K562 (cell line): ENCODE measurements around the gene CDKN2C. TPM values are rescaled to one million over a fixed set of nuclear protein-coding genes. Genes with fewer than 3 reads are reported as not detected.
A peak's percentile ranks its signal among the peaks of the same experiment; 100 is the strongest.

Source experiments
- AFF1 ChIP-seq, 2 experiments: fragments of 450-650 bp; IDR thresholded peaks; 2 replicates each; pipeline ENCODE4 v1.6.1; 2018; ENCODE audit warnings: mild to moderate bottlenecking in 2 of 2, low read depth in 1 of 2; ENCODE audit not compliant: partially characterized antibody in 2 of 2
- DACH1 ChIP-seq: fragments of 450-650 bp; IDR thresholded peaks from 2 replicates; pipeline ENCODE4 v1.6.1; 2018; ENCODE audit not compliant: partially characterized antibody
- GTF2A2 ChIP-seq: IDR thresholded peaks from 2 replicates; pipeline ENCODE4 v1.6.1; 2016; ENCODE audit warnings: mild to moderate bottlenecking, missing genetic modification characterization, missing compliant biosample characterization
- HNRNPH1 ChIP-seq: fragments of 200-400 bp; formaldehyde crosslinking; optimal IDR thresholded peaks from 2 replicates; pipeline ENCODE3; 2017; ENCODE audit warnings: low read depth, mild to moderate bottlenecking, low read length, moderate library complexity
- KAT7 ChIP-seq: sonication (generic); formaldehyde crosslinking; IDR thresholded peaks from 2 replicates; pipeline ENCODE4 v1.8.0; 2022; ENCODE audit warnings: missing genetic modification reagents, mild to moderate bottlenecking, borderline replicate concordance
- KAT8 ChIP-seq: fragments of 450-650 bp; IDR thresholded peaks from 2 replicates; pipeline ENCODE4 v1.6.1; 2016; ENCODE audit warnings: low read depth, mild to moderate bottlenecking
- SAP30 ChIP-seq: fragments of 200-600 bp; sonication (generic); IDR thresholded peaks from 2 replicates; pipeline ENCODE4 v1.6.1; 2012; ENCODE audit warnings: borderline replicate concordance, low read depth, mild to moderate bottlenecking, moderate library complexity, low read length, control low read depth, inconsistent platforms; ENCODE audit not compliant: insufficient read depth, poor library complexity, severe bottlenecking
- ZBTB34 ChIP-seq: fragments of 250-450 bp; sonication (Bioruptor Pico); IDR thresholded peaks from 2 replicates; pipeline ENCODE4 v1.8.0; 2021; ENCODE audit warnings: mild to moderate bottlenecking, moderate library complexity
- ZBTB7A ChIP-seq: IDR thresholded peaks from 2 replicates; pipeline ENCODE4 v1.6.1; 2011; ENCODE audit warnings: low read depth, mild to moderate bottlenecking, low read length, moderate library complexity, borderline replicate concordance; ENCODE audit not compliant: control insufficient read depth
- ZC3H11A ChIP-seq: IDR thresholded peaks from 2 replicates; pipeline ENCODE4 v1.6.1; 2012; ENCODE audit warnings: low read depth, low read length, improper control_type of control experiment
- ZNF41 ChIP-seq: fragments of 250-450 bp; sonication (Bioruptor Pico); conservative IDR thresholded peaks from 2 replicates; pipeline ENCODE4 v1.4.0; 2020; ENCODE audit warnings: mild to moderate bottlenecking
- ZNF639 ChIP-seq, 2 experiments: fragments of 200-800 bp in 1 of 2; sonication (Bioruptor generic) in 1 of 2; sonication (generic) in 1 of 2; formaldehyde crosslinking in 1 of 2; IDR thresholded peaks in 1 of 2; conservative IDR thresholded peaks in 1 of 2; 2 replicates each; pipeline versions ENCODE4 v1.5.0 to v1.6.1; 2016 to 2020; ENCODE audit warnings: missing compliant biosample characterization in 1 of 2, missing genetic modification characterization in 1 of 2, missing genetic modification reagents in 1 of 2
- ZNF76 ChIP-seq: fragments of 250-450 bp; sonication (Bioruptor Pico); IDR thresholded peaks from 2 replicates; pipeline ENCODE4 v1.4.0; 2020; ENCODE audit warnings: mild to moderate bottlenecking, moderate library complexity, borderline replicate concordance
- ZNF764 ChIP-seq: fragments of 250-450 bp; sonication (Bioruptor Pico); IDR thresholded peaks from 2 replicates; pipeline ENCODE4 v1.4.0; 2020; ENCODE audit warnings: low read depth, mild to moderate bottlenecking, moderate library complexity
- polyA plus RNA-seq, 8 experiments: library from polyadenylated mRNA; depleted of rRNA in 4 of 8; stranded (reverse) in 5 of 8; unstranded in 3 of 8; fragments of >200 nt; fragmentation: Nextera tagmentation in 2 of 8; fragmentation: Illumina TruSeq in 1 of 8; extraction: Ambion mirVana in 2 of 8; extraction: Trizol in 1 of 8; gene quantifications; 2 replicates each; pipeline versions ENCODE4 v1.2.1 to v1.2.3, GENCODE V29; 2011 to 2014; ENCODE audit warnings: inconsistent platforms in 1 of 8, missing spikeins in 1 of 8
- total RNA-seq, 7 experiments: library from RNA; depleted of rRNA in 6 of 7; stranded (reverse); fragments of >200 nt in 6 of 7; fragmentation: Illumina TruSeq in 2 of 7; extraction: Trizol in 2 of 7; gene quantifications; 2 replicates each; pipeline versions ENCODE4 v1.2.1 to v1.2.3, GENCODE V29; 2011 to 2021; ENCODE audit warnings: low replicate concordance in 1 of 7

The CDKN2C gene
- total and polyA plus RNA-seq, 9 of the 15 experiments (the other 6 are each of a cell fraction or from before 2014, with no cell fraction given), result 11.9 to 74.3 (median 45.9) TPM

GRCh38 chr1:50968158-50968820 lies 1.8 kb upstream of the CDKN2C start (continued):
- TF ChIP-seq AFF1 (IDR thresholded peaks at IDR 0.05; ENCODE audit: low read depth in 1 of 2, partially characterized antibody in 2 of 2), result no peak
- TF ChIP-seq DACH1, result no peak
- TF ChIP-seq ZNF41, result no peak
- TF ChIP-seq ZBTB34 (CRISPR knock-in tag), result no peak
- no peak for TF ChIP-seq KAT8
- peak; percentile 51 for TF ChIP-seq SAP30
- TF ChIP-seq ZBTB7A, result no peak; the same call in 1 of the 2 replicates
- no peak; the same call in 1 of the 2 replicates for TF ChIP-seq ZNF764 (CRISPR knock-in tag)
- TF ChIP-seq HNRNPH1, result no peak
- no peak for TF ChIP-seq ZC3H11A
- TF ChIP-seq KAT7, result peak; percentile 99
- TF ChIP-seq GTF2A2, result no peak
- 0 out of 2 replicates have a peak, but pooled peaks have one; percentile 66 for TF ChIP-seq ZNF76
- peak in 1 of 2 experiments; percentile 77; a peak in 2 of 4 replicates for TF ChIP-seq ZNF639 (CRISPR knock-in tag; conservative IDR thresholded peaks at IDR 0.05 in 1 of 2, IDR thresholded peaks at IDR 0.05 in 1 of 2)
